ENCODE measurements around the gene SRSF5. TPM values are rescaled to one million over a fixed set of nuclear protein-coding genes. Genes with fewer than 3 reads are reported as not detected.
"Not testable (repeated sequence)": the region's sequence is repeated elsewhere in the genome, so short reads cannot be mapped to it uniquely, and the experiment has no call there.

SRSF5 gene
- total RNA-seq (315 TPM), polyA plus RNA-seq (589 TPM)
- long read RNA-seq, donor 1, partial matches to known transcripts = 18 of 25 reads
- long read RNA-seq, donor 1, other reads (novel, unspliced or antisense) = 0 of 25 reads
- long read RNA-seq, donor 2 = 0 reads
- long read RNA-seq, donor 3, transcript SRSF5-208 (2 exons, 947 nt) = minor isoform, 22 of 603 reads
- long read RNA-seq, donor 3, transcript SRSF5-217 (8 exons, 1,500 nt) = major isoform, 25 of 603 reads
- long read RNA-seq, donor 3, transcript SRSF5-212 (7 exons, 2,443 nt) = minor isoform, 12 of 603 reads
- long read RNA-seq, donor 3, transcript SRSF5-201 (8 exons, 1,638 nt) = minor isoform, 8 of 603 reads
- long read RNA-seq, donor 3, partial matches to known transcripts = 417 of 603 reads
- long read RNA-seq, donor 3, other reads (novel, unspliced or antisense) = 104 of 603 reads
- long read RNA-seq, donor 4, transcript SRSF5-217 (8 exons, 1,500 nt) = minor isoform, 7 of 164 reads
- long read RNA-seq, donor 4, transcript SRSF5-208 (2 exons, 947 nt) = major isoform, 10 of 164 reads
- long read RNA-seq, donor 4, partial matches to known transcripts = 114 of 164 reads
- long read RNA-seq, donor 4, other reads (novel, unspliced or antisense) = 25 of 164 reads
- long read RNA-seq, donor 5, transcript SRSF5-201 (8 exons, 1,638 nt) = minor isoform, 5 of 560 reads
- long read RNA-seq, donor 5, transcript SRSF5-217 (8 exons, 1,500 nt) = major isoform, 35 of 560 reads
- long read RNA-seq, donor 5, transcript SRSF5-218 (2 exons, 622 nt) = minor isoform, 11 of 560 reads
- long read RNA-seq, donor 5, transcript SRSF5-208 (2 exons, 947 nt) = minor isoform, 20 of 560 reads
- long read RNA-seq, donor 5, partial matches to known transcripts = 394 of 560 reads
- long read RNA-seq, donor 5, other reads (novel, unspliced or antisense) = 83 of 560 reads
- long read RNA-seq, donor 6, transcript SRSF5-208 (2 exons, 947 nt) = major isoform, 15 of 268 reads
- long read RNA-seq, donor 6, transcript SRSF5-217 (8 exons, 1,500 nt) = minor isoform, 14 of 268 reads
- long read RNA-seq, donor 6, partial matches to known transcripts = 209 of 268 reads
- long read RNA-seq, donor 6, other reads (novel, unspliced or antisense) = 23 of 268 reads
- long read RNA-seq, donor 7, transcript SRSF5-207 (6 exons, 3,044 nt) = minor isoform, 7 of 181 reads
- long read RNA-seq, donor 7, transcript SRSF5-208 (2 exons, 947 nt) = minor isoform, 8 of 181 reads
- long read RNA-seq, donor 7, transcript SRSF5-212 (7 exons, 2,443 nt) = minor isoform, 5 of 181 reads
- long read RNA-seq, donor 7, transcript SRSF5-217 (8 exons, 1,500 nt) = major isoform, 14 of 181 reads
- long read RNA-seq, donor 7, partial matches to known transcripts = 109 of 181 reads
- long read RNA-seq, donor 7, other reads (novel, unspliced or antisense) = 33 of 181 reads
- long read RNA-seq, donor 8, transcript SRSF5-217 (8 exons, 1,500 nt) = major isoform, 6 of 77 reads
- long read RNA-seq, donor 8, partial matches to known transcripts = 59 of 77 reads
- long read RNA-seq, donor 8, other reads (novel, unspliced or antisense) = 0 of 77 reads
- long read RNA-seq, donor 9, transcript SRSF5-207 (6 exons, 3,044 nt) = minor isoform, 5 of 186 reads
- long read RNA-seq, donor 9, transcript SRSF5-208 (2 exons, 947 nt) = minor isoform, 8 of 186 reads
- long read RNA-seq, donor 9, transcript SRSF5-217 (8 exons, 1,500 nt) = major isoform, 15 of 186 reads
- long read RNA-seq, donor 9, partial matches to known transcripts = 110 of 186 reads
- long read RNA-seq, donor 9, other reads (novel, unspliced or antisense) = 35 of 186 reads
- long read RNA-seq, donor 10, transcript SRSF5-208 (2 exons, 947 nt) = minor isoform, 6 of 105 reads
- long read RNA-seq, donor 10, transcript SRSF5-217 (8 exons, 1,500 nt) = major isoform, 7 of 105 reads
- long read RNA-seq, donor 10, partial matches to known transcripts = 65 of 105 reads
- long read RNA-seq, donor 10, other reads (novel, unspliced or antisense) = 18 of 105 reads

DNA sequence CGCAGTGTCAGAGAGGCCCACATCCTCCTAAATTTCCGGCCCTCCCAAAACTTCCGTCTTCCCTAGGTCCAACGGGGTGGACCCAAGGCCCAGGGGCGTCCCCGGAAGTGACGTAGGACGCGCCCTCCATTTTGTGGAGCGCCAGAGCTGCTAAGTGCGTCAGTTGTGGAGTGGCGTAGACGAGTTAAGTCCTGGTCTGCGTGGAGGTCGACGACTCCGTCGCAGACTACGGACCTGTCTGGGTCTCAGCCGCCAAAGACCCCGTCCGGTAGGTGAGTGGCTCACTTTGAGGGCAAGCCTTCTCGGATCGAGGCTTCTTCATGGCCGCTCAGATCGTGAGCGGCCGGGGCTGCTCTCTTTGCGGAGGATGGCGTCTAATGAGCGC, at the start of gene SRSF5:
SRSF5 (plus strand) TSS at position 159 of the 385 bp plus-strand sequence. CDS start 1,015 bp downstream, outside the sequence.
- under 1% methylated on average over 31 of the region's 31 CpGs for WGBS
- peak within 1 kb of the TSS; percentile 85 to 100 for H3K4me3 ChIP-seq (ENCODE audit: low read length in 2 of 2)
- H3K27me3 ChIP-seq (ENCODE audit: control insufficient read depth in 2 of 2, insufficient read depth in 1 of 2, low read length in 1 of 2) = no peaks in the 10 kb centered on the region
- peak within 1 kb of the TSS; percentile 100 for H3K27ac ChIP-seq (ENCODE audit: low read depth in 1 of 2, low read length in 1 of 2)
- H3K9me3 ChIP-seq (ENCODE audit: control insufficient read depth in 2 of 2, insufficient read depth in 1 of 2, low read length in 1 of 2) = no peaks in the 10 kb centered on the region
- peaks cover 15 to 26% of the 10 kb centered on the region in 2 donors for H3K4me1 ChIP-seq (ENCODE audit: control insufficient read depth in 2 of 2, insufficient read depth in 2 of 2, low read length in 2 of 2)
- peak; percentile 94 to 98 (median 96) for DNase-seq (ENCODE audit: low read depth in 6 of 9, low spot score in 9 of 9)
- H3K36me3 ChIP-seq (ENCODE audit: control insufficient read depth in 2 of 2, insufficient read depth in 2 of 2, low read length in 1 of 2) = peaks cover 28 to 38% of the 10 kb centered on the region in 2 donors

DNA sequence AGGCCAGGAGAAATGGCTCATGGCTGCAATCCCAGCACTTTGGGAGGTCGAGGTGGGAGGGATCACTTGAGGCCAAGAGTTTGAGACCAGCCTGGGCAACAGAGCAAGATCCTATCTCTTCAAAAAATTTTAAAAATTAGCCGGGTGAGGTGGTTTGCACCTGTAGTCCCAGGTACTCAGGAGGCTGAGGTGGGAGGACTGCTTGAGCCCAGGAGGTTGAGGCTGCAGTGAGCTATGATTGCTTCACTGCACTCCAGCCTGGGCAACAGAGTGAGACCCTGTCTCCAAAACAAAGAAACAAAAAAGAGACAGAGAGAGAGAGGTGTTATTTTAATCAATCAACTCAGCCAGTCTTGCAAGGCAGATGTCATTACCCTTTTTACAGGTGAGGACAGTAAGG, 48.3 kb upstream of the SRSF5 start:
- 94% methylated on average over 2 of the region's 2 CpGs for WGBS
- not testable (repeated sequence) for H3K4me3 ChIP-seq (ENCODE audit: low read length in 2 of 2); H3K9me3 ChIP-seq (ENCODE audit: control insufficient read depth in 2 of 2, insufficient read depth in 1 of 2, low read length in 1 of 2); H3K36me3 ChIP-seq (ENCODE audit: control insufficient read depth in 2 of 2, insufficient read depth in 2 of 2, low read length in 1 of 2); H3K27me3 ChIP-seq (ENCODE audit: control insufficient read depth in 2 of 2, insufficient read depth in 1 of 2, low read length in 1 of 2); H3K27ac ChIP-seq (ENCODE audit: low read depth in 1 of 2, low read length in 1 of 2); DNase-seq (ENCODE audit: low read depth in 6 of 9, low spot score in 9 of 9)
- H3K4me1 ChIP-seq (ENCODE audit: control insufficient read depth in 2 of 2, insufficient read depth in 2 of 2, low read length in 2 of 2) = peaks cover 3 to 37% of the 10 kb centered on the region in 2 donors

DNA sequence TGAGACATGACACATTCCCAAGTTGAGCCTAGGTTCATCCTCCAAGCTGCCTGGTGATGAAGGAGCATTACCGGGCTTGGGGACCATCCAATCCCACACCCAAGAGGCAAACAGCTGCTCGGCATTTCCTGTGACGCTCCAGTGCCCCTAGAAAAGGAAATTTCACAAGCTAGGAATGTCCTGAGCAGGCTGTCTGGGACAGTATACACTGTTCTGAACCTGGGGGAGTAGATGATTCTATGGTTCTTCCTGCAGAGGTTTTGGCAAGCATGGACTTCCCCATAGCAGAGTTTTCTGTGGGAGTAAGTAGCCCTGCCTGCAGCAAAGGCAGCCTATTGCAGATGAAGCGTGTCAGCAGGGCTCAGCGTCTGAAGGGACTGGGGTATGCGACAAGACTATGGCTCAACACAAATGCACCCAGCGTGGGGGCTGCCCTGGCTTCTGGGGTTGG, 47.4 kb upstream of the SRSF5 start:
- H3K4me1 ChIP-seq (ENCODE audit: control insufficient read depth in 2 of 2, insufficient read depth in 2 of 2, low read length in 2 of 2) = peaks cover 0 to 28% of the 10 kb centered on the region in 2 donors
- H3K27ac ChIP-seq (ENCODE audit: low read depth in 1 of 2, low read length in 1 of 2) = peak overlapping the region in 1 of 2 donors; percentile 31
- no peak overlapping the region for H3K4me3 ChIP-seq (ENCODE audit: low read length in 2 of 2)
- no peaks in the 10 kb centered on the region for H3K9me3 ChIP-seq (ENCODE audit: control insufficient read depth in 2 of 2, insufficient read depth in 1 of 2, low read length in 1 of 2)
- WGBS = 90% methylated on average over 7 of the region's 7 CpGs
- no peak for DNase-seq (ENCODE audit: low read depth in 6 of 9, low spot score in 9 of 9)
- peaks cover 0 to 1% of the 10 kb centered on the region in 2 donors for H3K36me3 ChIP-seq (ENCODE audit: control insufficient read depth in 2 of 2, insufficient read depth in 2 of 2, low read length in 1 of 2)
- H3K27me3 ChIP-seq (ENCODE audit: control insufficient read depth in 2 of 2, insufficient read depth in 1 of 2, low read length in 1 of 2) = no peaks in the 10 kb centered on the region

DNA sequence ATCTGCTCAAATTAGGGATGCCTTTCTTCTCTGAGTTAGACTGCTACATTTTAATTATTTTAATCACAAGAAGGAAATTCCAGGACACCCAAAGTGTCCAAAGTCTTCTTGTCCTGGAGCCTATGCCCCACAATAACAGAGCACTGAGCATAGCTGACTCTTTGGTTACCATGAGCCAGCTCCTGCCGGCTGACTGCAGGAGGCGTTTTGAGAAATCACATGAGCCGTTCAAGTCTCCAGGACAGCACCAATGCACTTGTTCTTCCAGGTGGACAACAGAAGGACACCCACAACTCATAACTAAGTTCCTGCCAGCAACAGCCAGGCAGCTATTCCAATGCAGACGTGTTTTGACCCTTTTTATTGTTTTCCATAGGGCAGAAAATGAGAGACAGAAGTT, 46.0 kb upstream of the SRSF5 start:
- 95% methylated on average over 4 of the region's 4 CpGs for WGBS
- Histone ChIP-seq H3K36me3 (ENCODE audit: control insufficient read depth in 2 of 2, insufficient read depth in 2 of 2, low read length in 1 of 2) (no peaks in the 10 kb centered on the region), H3K27ac (ENCODE audit: low read depth in 1 of 2, low read length in 1 of 2) (no peak overlapping the region), H3K4me1 (ENCODE audit: control insufficient read depth in 2 of 2, insufficient read depth in 2 of 2, low read length in 2 of 2) (peaks cover 0 to 20% of the 10 kb centered on the region in 2 donors), H3K27me3 (ENCODE audit: control insufficient read depth in 2 of 2, insufficient read depth in 1 of 2, low read length in 1 of 2) (no peaks in the 10 kb centered on the region), H3K4me3 (ENCODE audit: low read length in 2 of 2) (no peak overlapping the region), H3K9me3 (ENCODE audit: control insufficient read depth in 2 of 2, insufficient read depth in 1 of 2, low read length in 1 of 2) (no peaks in the 10 kb centered on the region)
- no peak for DNase-seq (ENCODE audit: low read depth in 6 of 9, low spot score in 9 of 9)

DNA sequence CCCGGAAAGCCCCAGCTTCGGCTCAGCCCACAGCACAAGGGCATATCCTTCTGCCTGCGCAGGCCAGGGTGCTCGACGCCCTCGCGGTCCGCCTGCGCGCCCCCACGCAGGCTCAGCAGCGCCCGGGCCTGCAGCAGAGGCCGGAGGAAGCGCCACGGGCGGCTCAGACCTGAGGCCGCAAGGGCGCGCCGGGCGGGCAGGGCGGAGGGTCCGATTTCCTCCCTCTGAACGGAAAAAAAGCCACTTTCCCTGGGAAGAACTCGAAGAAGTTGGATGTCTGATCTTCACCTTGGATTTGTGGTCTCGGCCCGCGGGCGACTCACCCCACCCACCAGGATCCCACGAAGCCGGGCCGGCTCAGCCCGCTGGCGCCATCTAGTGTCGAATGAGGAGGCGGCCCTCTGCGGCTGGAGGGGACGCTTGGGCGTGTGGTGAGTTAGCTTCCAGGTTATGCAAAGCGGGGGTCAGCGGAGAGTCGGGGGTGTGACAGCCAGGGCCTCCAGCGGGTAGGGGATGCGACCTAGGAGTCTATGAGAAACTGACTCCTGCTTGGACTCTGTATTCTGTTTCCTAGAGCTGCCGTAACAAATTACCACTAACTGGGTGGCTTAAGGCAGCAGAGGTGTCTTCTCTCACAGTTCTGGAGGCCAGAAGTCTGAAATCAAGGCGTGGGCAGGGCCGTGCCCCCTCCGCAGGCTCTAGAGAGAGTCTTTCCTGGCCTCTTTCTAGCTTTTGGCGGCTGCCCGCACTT, 40.0 kb upstream of the SRSF5 start:
- Histone ChIP-seq H3K4me1 (ENCODE audit: control insufficient read depth in 2 of 2, insufficient read depth in 2 of 2, low read length in 2 of 2) (peaks cover 4 to 8% of the 10 kb centered on the region in 2 donors), H3K27ac (ENCODE audit: low read depth in 1 of 2, low read length in 1 of 2) (peak overlapping the region in 1 of 2 donors; percentile 48), H3K27me3 (ENCODE audit: control insufficient read depth in 2 of 2, insufficient read depth in 1 of 2, low read length in 1 of 2) (no peaks in the 10 kb centered on the region), H3K4me3 (ENCODE audit: low read length in 2 of 2) (peak overlapping the region; percentile 24 to 44), H3K9me3 (ENCODE audit: control insufficient read depth in 2 of 2, insufficient read depth in 1 of 2, low read length in 1 of 2) (peaks cover 0 to 3% of the 10 kb centered on the region in 2 donors), H3K36me3 (ENCODE audit: control insufficient read depth in 2 of 2, insufficient read depth in 2 of 2, low read length in 1 of 2) (no peaks in the 10 kb centered on the region)
- 12% methylated on average over 51 of the region's 51 CpGs for WGBS
- DNase-seq (ENCODE audit: low read depth in 6 of 9, low spot score in 9 of 9) = peak in 8 of 9 donors; percentile 56 to 88 (median 75)

DNA sequence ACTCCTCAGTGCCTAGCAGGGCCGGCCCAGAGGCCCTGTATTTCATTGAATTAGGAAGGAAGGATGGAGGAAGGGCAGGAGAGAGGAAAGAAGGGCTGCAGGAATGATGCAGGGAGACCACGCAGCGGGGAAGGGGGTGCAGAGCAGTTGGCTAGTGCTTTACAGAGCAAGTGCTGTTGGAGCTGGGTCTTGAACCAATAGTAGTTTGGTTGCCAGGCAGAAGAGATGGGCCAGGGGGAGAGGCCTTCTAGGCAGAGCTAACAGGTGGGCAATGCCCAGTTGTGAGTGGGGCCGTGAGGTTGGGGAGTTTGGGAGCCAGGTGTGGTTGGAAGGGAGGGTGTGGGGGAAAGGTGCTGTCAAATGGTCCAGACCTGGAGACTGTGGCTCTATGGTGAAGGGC, 39.1 kb upstream of the SRSF5 start:
- H3K9me3 ChIP-seq (ENCODE audit: control insufficient read depth in 2 of 2, insufficient read depth in 1 of 2, low read length in 1 of 2) = peaks cover 0 to 3% of the 10 kb centered on the region in 2 donors
- H3K27me3 ChIP-seq (ENCODE audit: control insufficient read depth in 2 of 2, insufficient read depth in 1 of 2, low read length in 1 of 2) = no peaks in the 10 kb centered on the region
- DNase-seq (ENCODE audit: low read depth in 6 of 9, low spot score in 9 of 9) = no peak
- no peak overlapping the region for H3K27ac ChIP-seq (ENCODE audit: low read depth in 1 of 2, low read length in 1 of 2)
- no peak overlapping the region for H3K4me3 ChIP-seq (ENCODE audit: low read length in 2 of 2)
- WGBS = 93% methylated on average over 4 of the region's 4 CpGs
- H3K4me1 ChIP-seq (ENCODE audit: control insufficient read depth in 2 of 2, insufficient read depth in 2 of 2, low read length in 2 of 2) = peaks cover 4 to 8% of the 10 kb centered on the region in 2 donors
- no peaks in the 10 kb centered on the region for H3K36me3 ChIP-seq (ENCODE audit: control insufficient read depth in 2 of 2, insufficient read depth in 2 of 2, low read length in 1 of 2)

DNA sequence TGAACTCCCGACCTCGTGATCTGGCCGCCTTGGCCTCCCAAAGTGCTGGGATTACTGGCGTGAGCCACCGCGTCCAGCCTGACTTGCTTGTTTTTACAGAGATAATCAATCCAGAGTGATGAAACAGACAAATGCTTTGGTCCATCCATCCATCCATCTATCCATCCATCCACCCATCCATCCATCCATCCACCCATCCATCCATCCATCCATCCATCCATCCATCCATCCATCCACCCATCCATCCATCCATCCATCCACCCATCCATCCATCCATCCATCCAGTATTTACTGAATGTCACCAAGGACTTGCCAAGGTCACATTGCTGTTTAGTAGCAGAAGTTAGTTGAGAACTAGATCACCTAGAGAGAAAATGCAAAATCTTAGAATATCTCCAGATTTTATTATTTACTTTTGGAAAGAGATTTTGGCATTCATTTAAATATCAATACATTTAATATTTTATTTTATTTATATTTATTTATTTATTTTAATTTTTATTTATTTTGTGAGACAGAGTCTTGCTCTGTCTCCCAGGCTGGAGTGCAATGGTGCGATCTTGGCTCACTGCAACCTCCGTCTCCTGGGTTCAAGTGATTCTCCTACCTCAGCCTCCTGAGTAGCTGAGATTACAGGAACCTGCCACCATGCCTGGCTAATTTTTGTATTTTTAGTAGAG, 34.9 kb upstream of the SRSF5 start:
- not testable (repeated sequence) for H3K27me3 ChIP-seq (ENCODE audit: control insufficient read depth in 2 of 2, insufficient read depth in 1 of 2, low read length in 1 of 2); H3K4me3 ChIP-seq (ENCODE audit: low read length in 2 of 2); H3K4me1 ChIP-seq (ENCODE audit: control insufficient read depth in 2 of 2, insufficient read depth in 2 of 2, low read length in 2 of 2); H3K36me3 ChIP-seq (ENCODE audit: control insufficient read depth in 2 of 2, insufficient read depth in 2 of 2, low read length in 1 of 2); H3K27ac ChIP-seq (ENCODE audit: low read depth in 1 of 2, low read length in 1 of 2); H3K9me3 ChIP-seq (ENCODE audit: control insufficient read depth in 2 of 2, insufficient read depth in 1 of 2, low read length in 1 of 2); DNase-seq (ENCODE audit: low read depth in 6 of 9, low spot score in 9 of 9)
- WGBS = 98% methylated on average over 8 of the region's 8 CpGs
